Measurements from ENCODE around the gene SPOCD1. TPM values are rescaled to one million over a fixed set of nuclear protein-coding genes. Genes with fewer than 3 reads are reported as not detected.

Gene SPOCD1
- total RNA-seq, 1 experiment from 2014 or later, result 0.54 TPM

DNA sequence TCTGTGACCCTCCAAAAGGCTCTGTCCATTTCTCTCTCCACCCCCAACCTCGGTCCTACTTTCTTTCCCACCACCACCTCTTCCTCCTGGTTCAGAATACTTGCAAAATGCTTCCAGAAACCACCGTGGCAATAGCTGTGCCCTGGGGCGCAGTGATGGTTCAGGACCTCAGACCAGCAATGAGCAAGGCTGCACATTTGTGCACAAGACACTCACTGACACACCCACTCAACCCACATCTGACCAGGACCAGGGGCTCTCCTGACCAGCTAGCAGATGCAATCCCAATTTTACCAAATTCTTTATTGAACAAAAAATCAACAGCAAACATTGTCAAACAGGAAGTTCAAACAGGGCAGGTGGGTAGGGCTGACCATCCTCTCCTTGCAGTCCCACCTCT, 25.7 kb downstream of the SPOCD1 start:
- BruUV-seq (replicated peaks), result no TSS peak
- ATAC-seq (no peak), DNase-seq (ENCODE audit: low read depth, low spot score) (no peak)
- H3K9me3 ChIP-seq (ENCODE audit: control insufficient read depth, insufficient read depth, low read depth, low read length), result no peaks in the 10 kb centered on the region
- no peak overlapping the region for H3K27ac ChIP-seq (ENCODE audit: low read length)
- in situ Hi-C loops (cut with HindIII; ENCODE audit: low pct_unique_long_range_greater_than_20kb, low sequenced_read_pairs), result no loop called here
- H3K4me3 ChIP-seq (ENCODE audit: low read depth in 2 of 2, low read length in 2 of 2), result no peak overlapping the region
- TF ChIP-seq SIN3A (IDR thresholded peaks at IDR 0.05; ENCODE audit: borderline replicate concordance, insufficient read depth, low read depth, low read length) (no peak), TCF7L2 (IDR thresholded peaks at IDR 0.05; ENCODE audit: low read depth, low read length) (no peak), POLR2AphosphoS5 (IDR thresholded peaks at IDR 0.05; ENCODE audit: low read depth, low read length) (no peak)
- TF ChIP-seq, protein P1, sequence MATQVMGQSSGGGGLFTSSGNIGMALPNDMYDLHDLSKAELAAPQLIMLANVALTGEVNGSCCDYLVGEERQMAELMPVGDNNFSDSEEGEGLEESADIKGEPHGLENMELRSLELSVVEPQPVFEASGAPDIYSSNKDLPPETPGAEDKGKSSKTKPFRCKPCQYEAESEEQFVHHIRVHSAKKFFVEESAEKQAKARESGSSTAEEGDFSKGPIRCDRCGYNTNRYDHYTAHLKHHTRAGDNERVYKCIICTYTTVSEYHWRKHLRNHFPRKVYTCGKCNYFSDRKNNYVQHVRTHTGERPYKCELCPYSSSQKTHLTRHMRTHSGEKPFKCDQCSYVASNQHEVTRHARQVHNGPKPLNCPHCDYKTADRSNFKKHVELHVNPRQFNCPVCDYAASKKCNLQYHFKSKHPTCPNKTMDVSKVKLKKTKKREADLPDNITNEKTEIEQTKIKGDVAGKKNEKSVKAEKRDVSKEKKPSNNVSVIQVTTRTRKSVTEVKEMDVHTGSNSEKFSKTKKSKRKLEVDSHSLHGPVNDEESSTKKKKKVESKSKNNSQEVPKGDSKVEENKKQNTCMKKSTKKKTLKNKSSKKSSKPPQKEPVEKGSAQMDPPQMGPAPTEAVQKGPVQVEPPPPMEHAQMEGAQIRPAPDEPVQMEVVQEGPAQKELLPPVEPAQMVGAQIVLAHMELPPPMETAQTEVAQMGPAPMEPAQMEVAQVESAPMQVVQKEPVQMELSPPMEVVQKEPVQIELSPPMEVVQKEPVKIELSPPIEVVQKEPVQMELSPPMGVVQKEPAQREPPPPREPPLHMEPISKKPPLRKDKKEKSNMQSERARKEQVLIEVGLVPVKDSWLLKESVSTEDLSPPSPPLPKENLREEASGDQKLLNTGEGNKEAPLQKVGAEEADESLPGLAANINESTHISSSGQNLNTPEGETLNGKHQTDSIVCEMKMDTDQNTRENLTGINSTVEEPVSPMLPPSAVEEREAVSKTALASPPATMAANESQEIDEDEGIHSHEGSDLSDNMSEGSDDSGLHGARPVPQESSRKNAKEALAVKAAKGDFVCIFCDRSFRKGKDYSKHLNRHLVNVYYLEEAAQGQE (IDR thresholded peaks at IDR 0.05; ENCODE audit: insufficient read depth in 1 of 2, low read depth in 2 of 2, low read length in 1 of 2), result no peak
- TF ChIP-seq, protein P2, sequence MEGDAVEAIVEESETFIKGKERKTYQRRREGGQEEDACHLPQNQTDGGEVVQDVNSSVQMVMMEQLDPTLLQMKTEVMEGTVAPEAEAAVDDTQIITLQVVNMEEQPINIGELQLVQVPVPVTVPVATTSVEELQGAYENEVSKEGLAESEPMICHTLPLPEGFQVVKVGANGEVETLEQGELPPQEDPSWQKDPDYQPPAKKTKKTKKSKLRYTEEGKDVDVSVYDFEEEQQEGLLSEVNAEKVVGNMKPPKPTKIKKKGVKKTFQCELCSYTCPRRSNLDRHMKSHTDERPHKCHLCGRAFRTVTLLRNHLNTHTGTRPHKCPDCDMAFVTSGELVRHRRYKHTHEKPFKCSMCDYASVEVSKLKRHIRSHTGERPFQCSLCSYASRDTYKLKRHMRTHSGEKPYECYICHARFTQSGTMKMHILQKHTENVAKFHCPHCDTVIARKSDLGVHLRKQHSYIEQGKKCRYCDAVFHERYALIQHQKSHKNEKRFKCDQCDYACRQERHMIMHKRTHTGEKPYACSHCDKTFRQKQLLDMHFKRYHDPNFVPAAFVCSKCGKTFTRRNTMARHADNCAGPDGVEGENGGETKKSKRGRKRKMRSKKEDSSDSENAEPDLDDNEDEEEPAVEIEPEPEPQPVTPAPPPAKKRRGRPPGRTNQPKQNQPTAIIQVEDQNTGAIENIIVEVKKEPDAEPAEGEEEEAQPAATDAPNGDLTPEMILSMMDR (IDR thresholded peaks at IDR 0.05), result no peak
- no peaks in the 10 kb centered on the region for H3K27me3 ChIP-seq (ENCODE audit: control insufficient read depth, insufficient read depth, low read length)
- no peaks in the 10 kb centered on the region for H3K36me3 ChIP-seq (ENCODE audit: control insufficient read depth, insufficient read depth, low read length)
- ChIA-PET CTCF (interaction anchor here (0.8 to 1.6 kb wide), 3 partner anchors 85 to 174 kb away, joined by 6 to 10 read pairs (median 9); no protein-coding TSS in a partner anchor), POLR2A (interaction anchor here (0.5 to 0.9 kb wide), 2 partner anchors 27 to 191 kb away, joined by 3 read pairs; no protein-coding TSS in a partner anchor)
- intact Hi-C loops (cut with micrococcal nuclease; ENCODE audit: unreplicated experiment), result no loop called here
- H3K4me1 ChIP-seq (ENCODE audit: control insufficient read depth, insufficient read depth, low read length), result 0 out of 2 replicates have a peak, but pooled peaks cover 12% of the 10 kb centered on the region

DNA sequence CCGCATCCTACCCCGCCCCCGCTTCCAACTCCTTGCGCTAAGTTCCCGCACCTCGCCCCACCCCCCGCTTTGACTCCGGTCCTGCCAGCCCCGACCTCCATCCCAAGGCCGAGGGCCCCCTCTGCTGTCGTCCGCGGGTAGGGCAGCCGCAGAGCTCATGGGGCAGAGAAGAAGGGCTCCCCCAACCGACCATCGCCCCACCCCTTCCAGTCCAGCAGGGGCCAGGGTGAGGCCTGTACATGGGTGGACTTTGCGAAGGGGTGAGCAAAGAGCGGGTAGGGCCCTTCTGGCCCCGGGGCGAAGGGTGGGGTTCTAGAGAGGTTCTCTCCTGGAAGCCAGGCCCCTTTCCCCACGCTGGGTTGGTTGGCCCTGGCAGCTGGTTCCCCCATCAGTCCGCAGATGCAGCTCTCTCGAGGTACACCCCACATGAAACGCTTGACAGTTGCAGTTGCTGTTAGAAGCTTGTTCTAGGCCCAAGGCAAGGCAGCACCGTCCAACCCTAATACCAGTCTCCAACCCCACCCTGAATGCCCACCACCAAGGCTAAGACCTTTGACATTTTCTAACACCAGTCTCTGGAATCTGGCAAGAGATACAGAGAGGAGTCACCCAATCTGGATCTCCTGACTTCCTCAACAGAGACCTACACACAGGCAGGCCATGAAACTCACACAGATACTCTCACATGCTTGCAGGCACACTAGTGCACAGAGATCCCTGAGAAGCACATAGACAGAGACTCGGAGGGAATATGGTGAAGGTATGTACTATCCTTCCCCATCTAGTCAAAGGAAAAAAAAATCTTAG, 26.4 kb downstream of the SPOCD1 start:
- H3K4me3 ChIP-seq (ENCODE audit: low read depth in 2 of 2, low read length in 2 of 2), result peak overlapping the region; percentile 53 to 88
- no peaks in the 10 kb centered on the region for H3K9me3 ChIP-seq (ENCODE audit: control insufficient read depth, insufficient read depth, low read depth, low read length)
- ChIA-PET POLR2A (interaction anchor here (0.6 to 1.3 kb wide), 5 partner anchors 27 to 310 kb away, joined by 3 to 21 read pairs (median 4); partner anchors contain the start of gene PEF1), CTCF (interaction anchor here (0.6 to 1.9 kb wide), 34 partner anchors 16 to 322 kb away, joined by 3 to 24 read pairs (median 6); partner anchors contain the start of gene PEF1)
- peak overlapping the region; percentile 18; the same call in 1 of the 2 replicates for H3K27ac ChIP-seq (ENCODE audit: low read length)
- TF ChIP-seq SIN3A (IDR thresholded peaks at IDR 0.05; ENCODE audit: borderline replicate concordance, insufficient read depth, low read depth, low read length), result no peak
- TF ChIP-seq POLR2AphosphoS5 (IDR thresholded peaks at IDR 0.05; ENCODE audit: low read depth, low read length), result no peak; the same call in 1 of the 2 replicates
- TF ChIP-seq, protein P2 (IDR thresholded peaks at IDR 0.05), result peak; percentile 97
- TF ChIP-seq TCF7L2 (IDR thresholded peaks at IDR 0.05; ENCODE audit: low read depth, low read length), result no peak
- TF ChIP-seq, protein P1 (IDR thresholded peaks at IDR 0.05; ENCODE audit: insufficient read depth in 1 of 2, low read depth in 2 of 2, low read length in 1 of 2), result 0 out of 4 replicates have a peak, but pooled peaks of 1 of the 2 experiments have one; percentile 37
- intact Hi-C loops (cut with micrococcal nuclease; ENCODE audit: unreplicated experiment) (loop anchor here (1.0 to 10.0 kb wide), 2 partner anchors 126 to 225 kb away; no protein-coding TSS in a partner anchor), in situ Hi-C loops (cut with HindIII; ENCODE audit: low pct_unique_long_range_greater_than_20kb, low sequenced_read_pairs) (no loop called here)
- DNase-seq (ENCODE audit: low read depth, low spot score), result peak; percentile 50
- no TSS peak for BruUV-seq (replicated peaks)
- H3K4me1 ChIP-seq (ENCODE audit: control insufficient read depth, insufficient read depth, low read length), result 0 out of 2 replicates have a peak, but pooled peaks cover 14% of the 10 kb centered on the region
- no peaks in the 10 kb centered on the region for H3K36me3 ChIP-seq (ENCODE audit: control insufficient read depth, insufficient read depth, low read length)
- no peaks in the 10 kb centered on the region for H3K27me3 ChIP-seq (ENCODE audit: control insufficient read depth, insufficient read depth, low read length)
- ATAC-seq, result peak; percentile 87

Data from Panc1 (cell line).